Measurements from ENCODE around the gene PANK4. TPM values are rescaled to one million over a fixed set of nuclear protein-coding genes. Genes with fewer than 3 reads are reported as not detected.

The PANK4 gene
- total and polyA plus RNA-seq, 2 of the 8 experiments (the other 6 are each of a cell fraction or from before 2014, with no cell fraction given) = 20.1 to 29.7 TPM

DNA sequence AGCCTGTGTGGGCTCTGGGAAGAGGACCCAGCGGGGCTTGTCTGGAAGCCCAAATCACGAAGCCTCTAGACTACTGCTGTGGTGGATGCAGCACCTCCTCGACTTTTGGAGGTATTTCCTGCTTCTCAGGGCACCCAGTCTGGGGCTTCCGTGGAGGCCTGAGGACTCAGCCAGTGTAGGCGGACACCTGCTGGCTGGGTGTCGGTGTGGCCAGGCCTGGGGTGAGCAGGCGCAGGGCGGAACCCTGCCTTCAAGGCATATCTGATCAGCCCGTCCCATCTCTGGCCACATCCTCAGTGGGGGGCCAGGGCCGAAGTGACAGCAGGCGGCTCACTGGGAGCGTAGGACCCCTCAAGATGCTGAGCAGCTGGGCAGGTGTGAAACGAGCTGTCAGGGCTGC, 43.4 kb downstream of the PANK4 start:
- Histone ChIP-seq H2AK5ac (ENCODE audit: low read depth, low read length) (no peak overlapping the region), H2BK12ac (ENCODE audit: low read depth, low read length) (no peak overlapping the region), H3K9me3 (ENCODE audit: insufficient read depth in 2 of 2, low read depth in 1 of 2, low read length in 1 of 2) (peaks cover 0 to 12% of the 10 kb centered on the region in 2 experiments; a peak in 2 of 4 replicates), H3K79me2 (ENCODE audit: control insufficient read depth in 1 of 2, insufficient read depth in 2 of 2, low read length in 2 of 2) (no peaks in the 10 kb centered on the region), H2BK120ac (replicated peaks; ENCODE audit: low read depth, low read length) (no peak overlapping the region), H3K27ac (ENCODE audit: low read depth, low read length) (no peak overlapping the region), H3K4ac (replicated peaks; ENCODE audit: insufficient read length, low read depth, low read length) (no peak overlapping the region), H3K14ac (ENCODE audit: insufficient read length) (no peak overlapping the region), H3K18ac (ENCODE audit: extremely low read depth, low read length) (no peak overlapping the region), H4K5ac (ENCODE audit: insufficient read length, low read depth, low read length) (no peak overlapping the region), H2BK15ac (ENCODE audit: low read length) (no peak overlapping the region), H3K27me3 (replicated peaks in 1 of 4; ENCODE audit: control insufficient read depth in 3 of 4, extremely low read depth in 1 of 4, insufficient read depth in 3 of 4, low read length in 3 of 4) (0 out of 7 replicates have a peak, but pooled peaks cover 0 to 2% (median 0%) of the 10 kb centered on the region in 4 experiments), H3K23ac (ENCODE audit: insufficient read length) (no peak overlapping the region), H2BK5ac (ENCODE audit: low read depth, low read length) (no peak overlapping the region), H2BK20ac (ENCODE audit: low read length) (no peak overlapping the region), H4K8ac (ENCODE audit: extremely low read depth, insufficient read depth, low read length) (no peak overlapping the region), H4K91ac (replicated peaks; ENCODE audit: insufficient read length, low read length) (no peak overlapping the region), H3K36me3 (ENCODE audit: control insufficient read depth in 2 of 4, insufficient read depth in 4 of 4, low read length in 3 of 4) (no peaks in the 10 kb centered on the region), H3K4me2 (ENCODE audit: insufficient read depth in 1 of 2, low read depth in 2 of 2, low read length in 2 of 2) (no peak overlapping the region), H4K20me1 (replicated peaks in 1 of 2; ENCODE audit: control insufficient read depth in 1 of 2, insufficient read depth in 2 of 2, low read length in 2 of 2) (peaks cover 0 to 7% of the 10 kb centered on the region in 2 experiments), H3K56ac (replicated peaks; ENCODE audit: insufficient read length, low read depth, low read length) (no peak overlapping the region), H3K9ac (replicated peaks in 1 of 4; ENCODE audit: extremely low read depth in 1 of 4, low read depth in 3 of 4, low read length in 3 of 4) (no peak overlapping the region), H3K23me2 (ENCODE audit: low read depth, low read length) (no peaks in the 10 kb centered on the region; the same call in 1 of the 2 replicates), H2AFZ (ENCODE audit: low read length) (no peak overlapping the region), H3K79me1 (ENCODE audit: low read depth, low read length) (no peaks in the 10 kb centered on the region), H3K4me1 (replicated peaks in 1 of 4; ENCODE audit: control insufficient read depth in 3 of 4, insufficient read depth in 4 of 4, low read length in 3 of 4) (no peaks in the 10 kb centered on the region), H3K4me3 (ENCODE audit: extremely low read depth in 1 of 4, insufficient read depth in 2 of 4, low read depth in 3 of 4, low read length in 4 of 4) (no peak overlapping the region)
- DNase-seq (ENCODE audit: low read depth in 1 of 2, low spot score in 2 of 2) (no peak), FAIRE-seq (no peak)
- ChIA-PET POLR2A (ENCODE audit: partially characterized antibody) (no interaction called here), CTCF (ENCODE audit: partially characterized antibody) (interaction anchor here (0.9 to 1.3 kb wide), 2 partner anchors 37 to 51 kb away, joined by 3 read pairs; no protein-coding TSS in a partner anchor)
- WGBS, 2 experiments (ENCODE audit: extremely low coverage in 1 of 2, insufficient coverage in 1 of 2, insufficient read length in 1 of 2, insufficient replicate concordance in 2 of 2, low coverage in 1 of 2, low lambda C conversion rate in 2 of 2, missing lambda C conversion rate in 1 of 2) = 91% methylated on average over 11 of the region's 13 CpGs; no CpG with 5 or more reads in 1 of the 2 experiments
- no peak for TF ChIP-seq TEAD4 (IDR thresholded peaks at IDR 0.05; ENCODE audit: low read depth, low read length)
- no peak for TF ChIP-seq TCF12 (IDR thresholded peaks at IDR 0.05; ENCODE audit: low read depth, low read length)
- no peak for TF ChIP-seq RNF2 (IDR thresholded peaks at IDR 0.05; ENCODE audit: borderline replicate concordance, low read depth, low read length, missing control alignments, poor library complexity, severe bottlenecking)
- no peak for TF ChIP-seq KDM1A (IDR thresholded peaks at IDR 0.05; ENCODE audit: borderline replicate concordance, low read length)
- TF ChIP-seq ASH2L (IDR thresholded peaks at IDR 0.05; ENCODE audit: low read length) = no peak
- no peak for TF ChIP-seq SP2 (IDR thresholded peaks at IDR 0.05; ENCODE audit: low read length)
- TF ChIP-seq PHF8 (conservative IDR thresholded peaks at IDR 0.05; ENCODE audit: low read depth, low read length) = no peak
- no peak for TF ChIP-seq POU5F1 (IDR thresholded peaks at IDR 0.05; ENCODE audit: low read depth, low read length)
- no peak for TF ChIP-seq MAFK (IDR thresholded peaks at IDR 0.05; ENCODE audit: low read depth, low read length)
- no peak for TF ChIP-seq GTF2F1 (IDR thresholded peaks at IDR 0.05; ENCODE audit: borderline replicate concordance, low read depth, low read length)
- TF ChIP-seq CHD1 (IDR thresholded peaks at IDR 0.05; ENCODE audit: low read depth, low read length) = no peak
- TF ChIP-seq GABPA (IDR thresholded peaks at IDR 0.05; ENCODE audit: borderline replicate concordance, insufficient read depth, low read length) = no peak
- no peak for TF ChIP-seq ATF2 (IDR thresholded peaks at IDR 0.05; ENCODE audit: low read length)

Measured in H1 (cell line).